ENCODE measurements around the gene DUOX2.

- no peak for TF ChIP-seq POLR2A (IDR thresholded peaks at IDR 0.05)
- no peak for TF ChIP-seq CTCF (IDR thresholded peaks at IDR 0.05)
- TF ChIP-seq EP300 (IDR thresholded peaks at IDR 0.05; ENCODE audit: low read depth), result no peak
Measured at GRCh38 chr15:45091576-45091975, 22.4 kb downstream of the DUOX2 start.

Data from transverse colon (tissue), 3 donors.